KOPT-K1 (cell line): Measurements from ENCODE around the gene HYAL1.
"Not testable (repeated sequence)": the region's sequence is repeated elsewhere in the genome, so short reads cannot be mapped to it uniquely, and the experiment has no call there.

Source experiments
- H3K27ac ChIP-seq: fragments of 200-600 bp; sonication (generic); 2 replicates; pipeline ENCODE4 v1.5.1; 2016; ENCODE audit warnings: antibody characterized with exemption, mild to moderate bottlenecking, low read depth, low read length; ENCODE audit not compliant: poor library complexity, severe bottlenecking
- H3K36me3 ChIP-seq: fragments of 200-600 bp; sonication (generic); 2 replicates; pipeline ENCODE4 v1.5.1; 2017; ENCODE audit warnings: antibody characterized with exemption, mild to moderate bottlenecking, low read length, moderate library complexity; ENCODE audit not compliant: insufficient read depth
- H3K9me3 ChIP-seq: fragments of 200-600 bp; sonication (generic); 2 replicates; pipeline ENCODE4 v1.5.1; 2017; ENCODE audit warnings: antibody characterized with exemption, low read length, mild to moderate bottlenecking; ENCODE audit not compliant: insufficient read depth, poor library complexity, severe bottlenecking

The HYAL1 gene

DNA sequence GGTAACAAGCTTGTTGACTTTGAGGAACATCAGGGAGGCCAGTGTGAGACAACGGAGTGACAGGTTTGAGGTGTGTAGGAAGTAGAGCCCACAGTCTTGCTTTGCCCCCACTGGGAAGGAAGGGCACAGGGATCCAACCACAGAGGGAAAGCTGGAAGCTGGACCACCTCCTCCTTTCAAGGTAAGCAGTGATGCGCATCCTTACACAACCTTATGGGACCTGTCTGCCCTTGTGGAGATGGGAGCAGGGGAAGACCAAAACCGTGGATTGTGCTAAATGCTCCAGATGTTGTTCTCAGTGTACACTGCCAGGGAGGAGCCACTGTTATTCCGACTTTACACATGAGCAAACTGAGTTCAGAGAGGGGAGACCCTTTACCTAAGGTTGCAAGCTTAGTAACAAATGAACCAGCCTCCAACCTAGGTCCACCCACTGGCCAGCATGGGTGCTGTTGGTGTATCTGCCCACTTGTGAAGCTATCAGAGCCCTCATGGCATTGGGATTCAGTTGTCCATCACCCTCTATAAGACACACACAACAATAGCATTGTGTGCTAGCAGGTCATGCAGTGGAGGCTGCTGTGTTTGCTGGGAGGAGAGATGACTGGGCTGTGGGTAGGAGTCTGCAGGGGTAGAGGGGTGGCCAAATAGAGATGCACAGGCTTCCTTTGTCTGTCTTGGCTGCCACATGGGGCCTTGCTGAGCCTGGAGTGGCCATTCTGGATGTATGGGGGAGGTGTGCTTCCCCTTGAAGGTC is 25.1 kb downstream of the HYAL1 start:
- H3K27ac ChIP-seq = no peak overlapping the region
- no peaks in the 10 kb centered on the region for H3K36me3 ChIP-seq
- H3K9me3 ChIP-seq = no peaks in the 10 kb centered on the region

DNA sequence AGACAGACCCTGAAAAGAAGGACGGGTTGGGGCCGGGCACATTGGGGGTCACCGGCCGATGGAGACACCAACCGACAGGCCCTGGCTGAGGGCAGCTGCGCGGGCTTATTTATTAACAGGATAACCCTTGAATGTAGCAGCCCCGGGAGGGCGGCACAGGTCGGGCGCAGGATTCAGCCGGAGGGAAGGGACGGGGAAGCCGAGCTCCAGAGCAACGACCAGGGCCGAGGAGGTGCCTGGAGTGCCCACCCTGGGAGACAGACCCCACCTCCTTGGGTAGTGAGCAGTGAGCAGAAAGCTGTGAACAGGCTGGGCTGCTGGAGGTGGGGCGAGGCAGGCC is 26.6 kb downstream of the HYAL1 start:
- no peaks in the 10 kb centered on the region for H3K36me3 ChIP-seq
- H3K9me3 ChIP-seq = no peaks in the 10 kb centered on the region
- H3K27ac ChIP-seq = no peak overlapping the region

DNA sequence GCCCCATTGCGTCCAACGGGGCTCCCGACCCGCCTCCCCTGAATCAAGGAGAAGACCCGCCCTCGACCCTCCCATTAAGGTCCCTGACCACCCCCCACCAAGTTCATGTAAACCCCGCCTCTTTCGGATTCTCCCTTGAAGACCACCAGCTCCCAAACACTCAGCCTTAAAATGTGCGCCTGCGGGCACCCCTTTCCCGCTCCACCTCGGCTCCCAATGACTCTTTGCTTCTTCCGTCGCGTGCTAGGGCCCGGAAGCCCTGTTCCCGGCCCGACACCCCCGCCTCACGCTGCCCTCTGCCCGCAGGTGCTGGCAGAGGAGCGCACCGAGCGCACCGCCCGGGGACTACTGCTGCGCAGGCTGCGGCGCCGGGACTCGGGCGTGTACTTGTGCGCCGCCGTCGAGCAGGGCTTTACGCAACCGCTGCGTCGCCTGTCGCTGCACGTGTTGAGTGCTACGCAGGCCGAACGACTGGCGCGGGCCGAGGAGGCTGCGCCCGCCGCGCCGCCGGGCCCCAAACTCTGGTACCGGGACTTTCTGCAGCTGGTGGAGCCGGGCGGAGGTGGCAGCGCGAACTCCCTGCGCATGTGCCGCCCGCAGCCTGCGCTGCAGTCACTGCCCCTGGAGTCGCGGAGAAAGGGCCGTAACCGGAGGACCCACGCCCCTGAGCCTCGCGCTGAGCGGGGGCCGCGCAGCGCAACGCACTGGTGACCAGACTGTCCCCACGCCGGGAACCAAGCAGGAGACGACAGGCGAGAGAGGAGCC is 27.2 kb downstream of the HYAL1 start:
- H3K9me3 ChIP-seq = no peaks in the 10 kb centered on the region
- H3K36me3 ChIP-seq = no peaks in the 10 kb centered on the region
- H3K27ac ChIP-seq = no peak overlapping the region

- Histone ChIP-seq H3K27ac (no peak overlapping the region), H3K36me3 (no peaks in the 10 kb centered on the region), H3K9me3 (no peaks in the 10 kb centered on the region)
These were observed 28.0 kb downstream of the HYAL1 start for GRCh38 chr3:50275141-50275995.

DNA sequence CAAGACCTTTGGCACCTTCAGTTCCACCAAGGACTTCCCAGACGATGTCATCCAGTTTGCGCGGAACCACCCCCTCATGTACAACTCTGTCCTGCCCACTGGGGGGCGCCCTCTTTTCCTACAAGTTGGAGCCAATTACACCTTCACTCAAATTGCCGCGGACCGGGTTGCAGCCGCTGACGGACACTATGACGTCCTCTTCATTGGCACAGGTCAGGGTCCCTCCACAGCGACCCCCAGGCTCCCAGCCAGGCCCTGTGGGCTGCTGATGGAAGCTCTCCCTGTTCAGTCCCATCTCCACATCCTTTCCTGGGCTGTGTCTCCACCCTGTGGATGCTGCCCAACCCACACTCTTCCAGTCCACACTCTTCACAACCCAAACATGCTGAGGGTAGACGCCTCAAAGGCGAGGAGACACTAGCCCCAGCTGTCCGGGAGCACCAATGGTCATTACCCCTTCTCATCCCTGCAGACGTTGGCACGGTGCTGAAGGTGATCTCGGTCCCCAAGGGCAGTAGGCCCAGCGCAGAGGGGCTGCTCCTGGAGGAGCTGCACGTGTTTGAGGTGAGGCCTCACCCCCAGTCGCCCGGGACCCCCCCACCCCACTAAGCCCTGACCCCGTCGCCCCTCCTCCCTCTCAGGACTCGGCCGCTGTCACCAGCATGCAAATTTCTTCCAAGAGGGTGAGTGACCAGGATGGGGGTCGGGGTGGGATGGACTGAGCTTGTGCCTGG is 28.8 kb downstream of the HYAL1 start:
- Histone ChIP-seq H3K36me3 (no peaks in the 10 kb centered on the region), H3K9me3 (no peaks in the 10 kb centered on the region)

GRCh38 chr3:50273689-50274065 is 29.7 kb downstream of the HYAL1 start:
- Histone ChIP-seq H3K9me3 (no peaks in the 10 kb centered on the region), H3K27ac (no peak overlapping the region), H3K36me3 (no peaks in the 10 kb centered on the region)

More for the DNA sequence above, 28.8 kb downstream of the HYAL1 start:
- H3K27ac ChIP-seq = no peak overlapping the region

DNA sequence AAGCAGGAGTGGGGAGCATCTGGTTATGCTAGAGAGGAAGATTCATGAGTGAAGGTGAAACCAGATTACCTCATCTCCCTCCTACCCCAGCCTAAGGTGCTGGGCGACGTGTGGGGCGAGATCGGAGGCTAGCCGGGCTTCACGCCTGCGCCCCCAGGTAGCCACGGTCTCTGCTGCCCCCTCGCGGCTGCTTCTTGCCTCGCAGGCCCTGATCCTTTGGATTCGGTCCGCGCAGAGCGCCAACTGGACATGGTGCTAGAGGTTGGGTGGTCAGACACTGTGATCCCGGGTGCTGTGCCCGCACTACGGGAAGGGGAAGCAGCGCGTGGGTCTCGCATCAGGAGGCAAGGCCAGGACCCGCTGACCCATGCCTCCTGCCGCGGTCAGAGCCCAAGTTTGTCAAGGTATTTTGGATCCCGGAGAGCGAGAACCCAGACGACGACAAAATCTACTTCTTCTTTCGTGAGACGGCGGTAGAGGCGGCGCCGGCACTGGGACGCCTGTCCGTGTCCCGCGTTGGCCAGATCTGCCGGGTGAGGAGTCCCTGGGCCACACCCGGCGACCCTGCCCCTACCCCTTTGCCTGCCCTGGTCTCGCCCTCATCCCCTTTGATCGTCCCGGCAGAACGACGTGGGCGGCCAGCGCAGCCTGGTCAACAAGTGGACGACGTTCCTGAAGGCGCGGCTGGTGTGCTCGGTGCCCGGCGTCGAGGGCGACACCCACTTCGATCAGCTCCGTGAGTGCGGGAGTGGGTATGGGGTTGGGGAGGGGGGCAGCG is 30.3 kb downstream of the HYAL1 start:
- Histone ChIP-seq H3K9me3 (no peaks in the 10 kb centered on the region), H3K27ac (no peak overlapping the region), H3K36me3 (no peaks in the 10 kb centered on the region)

DNA sequence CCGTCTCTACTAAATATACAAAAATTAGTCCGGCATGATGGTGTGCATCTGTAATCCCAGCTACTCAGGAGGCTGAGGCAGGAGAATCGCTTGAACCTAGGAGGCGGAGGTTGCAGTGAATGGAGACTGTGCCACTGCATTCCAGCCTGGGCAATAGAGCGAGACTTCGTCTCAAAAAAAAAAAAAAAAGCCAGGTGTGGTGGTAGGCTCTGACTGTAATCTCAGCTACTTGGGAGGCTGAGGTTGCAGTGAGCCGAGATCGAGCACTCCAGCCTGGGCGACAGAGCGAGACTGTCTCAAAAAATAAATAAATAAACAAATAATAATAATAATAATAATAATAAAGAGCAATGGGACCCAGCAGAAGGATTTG is 30.9 kb downstream of the HYAL1 start:
- not testable (repeated sequence) for H3K36me3 ChIP-seq, H3K27ac ChIP-seq

DNA sequence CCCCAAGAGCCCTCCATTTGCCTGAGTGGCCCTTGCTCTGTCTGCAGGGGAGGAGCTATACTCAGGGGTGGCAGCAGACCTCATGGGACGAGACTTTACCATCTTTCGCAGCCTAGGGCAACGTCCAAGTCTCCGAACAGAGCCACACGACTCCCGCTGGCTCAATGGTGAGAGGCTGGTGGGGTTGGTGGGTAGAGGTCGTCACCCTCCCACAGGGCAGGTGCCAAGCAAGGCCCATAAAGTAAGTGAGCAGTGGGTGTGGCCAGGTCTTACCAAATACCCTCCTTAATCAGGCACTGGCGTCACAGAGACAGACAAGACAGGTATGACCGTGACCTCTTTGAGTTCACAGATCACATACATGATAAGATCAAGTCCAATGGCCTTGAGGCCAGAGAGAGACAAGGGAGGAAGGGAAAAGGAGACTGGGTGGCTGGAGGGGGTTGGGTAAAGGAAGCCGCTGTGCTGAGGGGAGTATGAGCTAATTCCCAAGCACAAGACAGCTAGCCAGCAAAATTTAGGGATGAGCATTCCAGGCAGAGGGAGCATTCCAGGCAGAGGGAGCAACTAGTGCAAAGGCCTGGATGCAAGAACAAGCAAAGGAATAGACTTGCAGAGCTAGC is 31.9 kb downstream of the HYAL1 start:
- Histone ChIP-seq H3K9me3 (no peaks in the 10 kb centered on the region), H3K36me3 (no peaks in the 10 kb centered on the region), H3K27ac (no peak overlapping the region)

More for the DNA sequence above, 30.9 kb downstream of the HYAL1 start:
- H3K9me3 ChIP-seq = not testable (repeated sequence)

- no peaks in the 10 kb centered on the region for H3K9me3 ChIP-seq
- no peak overlapping the region for H3K27ac ChIP-seq
- no peaks in the 10 kb centered on the region for H3K36me3 ChIP-seq
These were observed 32.8 kb downstream of the HYAL1 start for GRCh38 chr3:50270422-50271224.

- Histone ChIP-seq H3K36me3 (no peaks in the 10 kb centered on the region), H3K27ac (no peak overlapping the region), H3K9me3 (no peaks in the 10 kb centered on the region)
These were observed 33.4 kb downstream of the HYAL1 start for GRCh38 chr3:50269977-50270413.

GRCh38 chr3:50269460-50269859 is 33.9 kb downstream of the HYAL1 start:
- no peaks in the 10 kb centered on the region for H3K9me3 ChIP-seq
- no peaks in the 10 kb centered on the region for H3K36me3 ChIP-seq
- no peak overlapping the region for H3K27ac ChIP-seq

DNA sequence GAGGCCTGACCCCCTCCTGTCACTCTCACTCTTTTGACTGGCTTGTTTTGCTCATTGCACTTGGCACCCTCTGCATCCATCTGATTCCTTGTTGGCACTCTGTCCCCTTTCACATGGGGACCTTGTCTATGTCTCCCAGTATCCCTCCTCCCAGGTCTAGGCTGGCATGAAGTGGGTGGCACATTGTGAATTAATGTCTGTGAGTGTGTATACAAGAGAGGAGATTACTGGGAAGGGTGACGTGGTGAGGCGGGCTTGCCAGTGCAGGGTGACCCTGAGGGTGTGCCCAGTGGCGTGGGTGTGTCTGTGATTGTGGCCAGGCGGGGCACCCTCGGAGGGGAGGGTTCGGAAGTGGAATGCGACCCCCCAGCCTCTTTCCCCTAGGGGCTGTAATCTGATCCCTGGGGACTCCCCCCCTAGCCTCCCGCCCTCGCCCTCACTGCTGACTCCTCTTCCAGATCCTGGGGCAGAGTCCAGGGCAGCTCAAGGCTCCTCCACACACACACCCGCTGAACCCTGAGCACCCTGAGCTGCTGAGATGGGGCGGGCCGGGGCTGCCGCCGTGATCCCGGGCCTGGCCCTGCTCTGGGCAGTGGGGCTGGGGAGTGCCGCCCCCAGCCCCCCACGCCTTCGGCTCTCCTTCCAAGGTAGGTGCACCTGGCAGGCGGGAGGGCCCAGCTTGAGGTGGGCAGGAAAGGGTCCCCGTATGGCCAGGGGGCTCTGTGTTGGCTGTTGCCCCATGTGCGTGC is 34.5 kb downstream of the HYAL1 start, which contains the start of gene SEMA3B:
TSS of gene SEMA3B (plus strand) at position 445 of the 749 bp plus-strand sequence. CDS start at position 539, 94 bp downstream.
- Histone ChIP-seq H3K27ac (no peak within 1 kb of the TSS), H3K9me3 (no peaks in the 10 kb centered on the region)

More for the DNA sequence above, 34.5 kb downstream of the HYAL1 start, which contains the start of gene SEMA3B:
- H3K36me3 ChIP-seq = no peaks in the 10 kb centered on the region
